GM12874 (cell line): ENCODE results near the gene WBP1.

Source experiments
- CTCF ChIP-seq: IDR thresholded peaks from 2 replicates; pipeline ENCODE4 v1.5.1; 2011; ENCODE audit warnings: low read depth, mild to moderate bottlenecking, control low read depth, low read length, moderate library complexity; ENCODE audit not compliant: insufficient read depth

WBP1 gene

DNA sequence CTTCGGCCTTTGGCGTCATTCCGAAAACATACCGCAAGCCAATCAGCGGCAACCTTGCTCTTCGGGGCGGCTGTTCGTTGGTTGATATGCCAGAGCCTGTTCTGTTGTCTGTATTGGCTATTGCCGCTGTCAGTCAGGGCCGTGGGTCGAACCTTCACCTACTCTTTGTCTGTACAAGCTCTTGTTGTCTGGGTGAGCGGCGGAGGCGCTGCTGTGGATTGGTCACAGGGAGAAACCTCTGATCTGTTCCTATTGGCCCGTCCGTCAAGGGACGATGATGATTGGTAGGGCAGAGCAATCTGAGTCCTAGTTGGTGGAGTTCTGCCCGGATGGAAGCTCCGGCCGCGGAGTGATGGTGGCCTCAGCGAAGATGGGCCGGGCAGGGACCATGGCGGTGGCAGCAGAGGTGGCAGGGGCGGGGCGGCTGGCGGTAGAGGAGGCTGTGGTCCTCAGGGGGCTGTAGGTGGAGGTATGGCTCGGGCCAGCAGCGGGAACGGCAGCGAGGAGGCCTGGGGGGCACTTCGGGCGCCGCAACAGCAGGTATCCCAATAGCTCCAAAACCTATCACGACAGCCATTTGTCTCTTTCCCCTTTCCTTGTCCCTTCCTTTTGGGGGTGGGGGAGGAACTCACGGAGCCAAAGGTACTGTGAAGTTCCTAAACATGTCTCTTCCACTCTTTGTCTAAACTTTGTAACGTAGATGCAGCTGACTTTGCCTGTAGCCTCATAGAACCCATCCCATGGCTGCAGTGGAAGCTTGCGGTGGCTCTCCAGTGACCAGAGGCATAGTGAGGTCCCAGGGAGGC, at the start of gene WBP1:
Gene WBP1, plus strand, starts transcription at position 307 of the 806 bp plus-strand sequence. Its CDS starts 165 bp downstream, at position 472.
- TF ChIP-seq CTCF: no peak

- TF ChIP-seq CTCF: no peak
These were observed 45.1 kb upstream of the WBP1 start for GRCh38 chr2:74413001-74413698.

DNA sequence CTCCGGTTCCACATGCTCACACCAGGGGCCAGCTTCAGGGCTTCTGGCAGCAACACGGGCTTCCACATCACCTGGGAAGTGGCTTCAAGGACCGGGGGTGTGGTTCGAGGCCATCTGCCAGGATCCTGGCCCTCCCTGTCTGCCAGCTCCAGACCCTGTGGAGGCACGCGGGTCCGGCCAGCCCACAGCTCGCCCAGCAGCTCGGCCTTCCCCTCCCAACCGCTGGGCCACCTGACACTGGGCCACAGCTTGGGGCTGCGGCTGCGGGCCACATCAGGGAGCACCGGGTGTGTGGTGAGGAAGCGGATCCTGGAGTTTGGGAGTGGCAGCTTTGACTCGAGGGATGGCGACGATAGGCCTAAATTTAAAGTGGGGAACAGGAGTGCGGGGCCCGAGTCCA, 43.8 kb upstream of the WBP1 start:
- no peak for TF ChIP-seq CTCF

DNA sequence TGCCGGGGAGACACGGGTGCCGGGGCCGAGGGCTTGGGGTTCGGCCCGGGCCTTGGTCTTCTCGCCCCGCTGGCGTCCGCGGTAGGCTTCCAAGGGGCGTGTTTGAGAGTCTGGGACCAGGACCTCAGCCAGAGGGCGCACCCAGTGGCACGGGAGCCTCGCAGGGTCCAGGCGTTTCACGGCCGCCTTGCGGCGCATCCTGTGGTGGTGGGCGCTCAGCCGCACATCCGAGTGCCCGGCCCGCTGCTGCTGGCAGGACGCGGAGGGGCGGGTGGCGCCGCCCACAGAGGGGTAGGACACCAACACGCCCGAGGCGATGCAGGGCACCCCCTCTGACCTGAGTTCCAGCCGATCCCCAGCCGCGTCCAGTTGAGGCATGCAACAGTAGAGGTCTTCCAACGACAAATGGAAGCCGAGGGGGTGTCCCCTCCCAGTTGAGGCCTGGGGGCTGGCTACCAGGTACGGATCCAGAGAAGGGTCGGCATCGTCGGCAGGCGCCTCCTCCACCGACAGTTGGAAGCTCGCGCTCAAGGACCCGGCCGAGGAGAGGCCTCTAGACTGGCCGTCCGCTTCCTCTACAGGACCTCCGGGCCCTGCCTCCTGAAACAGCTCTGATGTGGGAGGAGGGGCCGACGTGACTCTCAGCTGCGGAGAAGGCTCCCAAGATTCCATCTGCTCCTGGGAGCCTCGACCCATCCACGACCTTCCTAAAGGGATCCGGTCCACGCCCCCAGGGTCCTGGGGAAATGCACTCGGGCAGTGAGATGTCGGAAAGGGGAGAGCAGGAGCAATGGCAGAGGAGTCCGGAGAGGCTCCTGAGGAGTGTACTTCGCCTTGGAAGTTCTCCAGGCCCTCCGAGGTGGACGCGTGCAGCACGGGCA, 43.1 kb upstream of the WBP1 start:
- TF ChIP-seq CTCF: peak; percentile 29; the same call in 1 of the 2 replicates

GRCh38 chr2:74415762-74416395, 42.4 kb upstream of the WBP1 start:
- TF ChIP-seq CTCF: no peak

- no peak for TF ChIP-seq CTCF
These were observed 41.5 kb upstream of the WBP1 start for GRCh38 chr2:74416778-74417177.
